Measurements from ENCODE around the gene CPNE5.

CPNE5 gene

GRCh38 chr6:36720251-36721141, 118.7 kb downstream of the CPNE5 start:
- no peak overlapping the region for H3K4me3 ChIP-seq (ENCODE audit: low read depth, low read length)
- H3K4ac ChIP-seq (ENCODE audit: low read depth, low read length): no peak overlapping the region
- H2BK12ac ChIP-seq (ENCODE audit: low read length): no peak overlapping the region
- no peak overlapping the region for H4K8ac ChIP-seq (ENCODE audit: low read depth, low read length)
- H3K4me2 ChIP-seq (ENCODE audit: low read length): no peak overlapping the region
- H4K91ac ChIP-seq (ENCODE audit: low read depth, low read length): no peak overlapping the region
- no peaks in the 10 kb centered on the region for H3K9me3 ChIP-seq (ENCODE audit: insufficient read depth, low read depth, low read length)
- H2AK5ac ChIP-seq (ENCODE audit: low read length): no peak overlapping the region
- no peak overlapping the region for H2AFZ ChIP-seq (ENCODE audit: insufficient read depth, low read length, poor library complexity)
- H3K14ac ChIP-seq (ENCODE audit: low read length): no peak overlapping the region
- H3K79me2 ChIP-seq (ENCODE audit: control insufficient read depth, insufficient read depth, low read length, poor library complexity): no peaks in the 10 kb centered on the region
- no peaks in the 10 kb centered on the region for H3K4me1 ChIP-seq (ENCODE audit: control insufficient read depth in 1 of 2, insufficient read depth in 2 of 2, low read length in 2 of 2)
- no peaks in the 10 kb centered on the region for H3K27me3 ChIP-seq (ENCODE audit: insufficient read depth, low read length)
- no peak overlapping the region for H2BK5ac ChIP-seq (ENCODE audit: low read depth, low read length, poor library complexity)
- no peaks in the 10 kb centered on the region for H3K79me1 ChIP-seq (ENCODE audit: low read length)
- no peak overlapping the region for H4K12ac ChIP-seq (ENCODE audit: low read depth, low read length)
- no peak overlapping the region for H2BK120ac ChIP-seq (ENCODE audit: insufficient read depth, low read length, poor library complexity)
- no peaks in the 10 kb centered on the region for H3K36me3 ChIP-seq (ENCODE audit: control insufficient read depth in 1 of 2, insufficient read depth in 2 of 2, low read length in 2 of 2)
- no peak overlapping the region for H3K27ac ChIP-seq (ENCODE audit: low read depth, low read length)
- no peak overlapping the region for H3K23ac ChIP-seq (ENCODE audit: low read length)
- WGBS (ENCODE audit: extremely low coverage, insufficient coverage, insufficient read length): no CpG with 5 or more reads among the region's 11 CpGs
- no peak for DNase-seq
- H3K18ac ChIP-seq (ENCODE audit: low read length): no peak overlapping the region
- no peak overlapping the region for H3K9ac ChIP-seq (ENCODE audit: low read length)

GRCh38 chr6:36719126-36719525, 120.1 kb downstream of the CPNE5 start:
- Histone ChIP-seq H2AFZ (ENCODE audit: insufficient read depth, low read length, poor library complexity) (no peak overlapping the region), H3K27ac (ENCODE audit: low read depth, low read length) (no peak overlapping the region), H3K9ac (ENCODE audit: low read length) (no peak overlapping the region), H3K4ac (ENCODE audit: low read depth, low read length) (no peak overlapping the region), H2BK120ac (ENCODE audit: insufficient read depth, low read length, poor library complexity) (no peak overlapping the region), H3K79me1 (ENCODE audit: low read length) (no peaks in the 10 kb centered on the region), H4K12ac (ENCODE audit: low read depth, low read length) (no peak overlapping the region), H3K36me3 (ENCODE audit: control insufficient read depth in 1 of 2, insufficient read depth in 2 of 2, low read length in 2 of 2) (no peaks in the 10 kb centered on the region), H3K9me3 (ENCODE audit: insufficient read depth, low read depth, low read length) (no peaks in the 10 kb centered on the region), H3K18ac (ENCODE audit: low read length) (no peak overlapping the region), H4K8ac (ENCODE audit: low read depth, low read length) (no peak overlapping the region), H2BK5ac (ENCODE audit: low read depth, low read length, poor library complexity) (no peak overlapping the region), H3K27me3 (ENCODE audit: insufficient read depth, low read length) (no peaks in the 10 kb centered on the region), H2BK12ac (ENCODE audit: low read length) (no peak overlapping the region), H4K91ac (ENCODE audit: low read depth, low read length) (no peak overlapping the region), H2AK5ac (ENCODE audit: low read length) (no peak overlapping the region), H3K4me3 (ENCODE audit: low read depth, low read length) (no peak overlapping the region), H3K79me2 (ENCODE audit: control insufficient read depth, insufficient read depth, low read length, poor library complexity) (no peaks in the 10 kb centered on the region), H3K23ac (ENCODE audit: low read length) (no peak overlapping the region), H3K4me1 (ENCODE audit: control insufficient read depth in 1 of 2, insufficient read depth in 2 of 2, low read length in 2 of 2) (no peaks in the 10 kb centered on the region), H3K4me2 (ENCODE audit: low read length) (no peak overlapping the region), H3K14ac (ENCODE audit: low read length) (no peak overlapping the region)
- no CpG with 5 or more reads among the region's 7 CpGs for WGBS (ENCODE audit: extremely low coverage, insufficient coverage, insufficient read length)
- DNase-seq: no peak

GRCh38 chr6:36718560-36718959, 120.7 kb downstream of the CPNE5 start:
- Histone ChIP-seq H2AFZ (ENCODE audit: insufficient read depth, low read length, poor library complexity) (no peak overlapping the region), H3K9me3 (ENCODE audit: insufficient read depth, low read depth, low read length) (no peaks in the 10 kb centered on the region), H3K4me3 (ENCODE audit: low read depth, low read length) (no peak overlapping the region), H3K4me1 (ENCODE audit: control insufficient read depth in 1 of 2, insufficient read depth in 2 of 2, low read length in 2 of 2) (no peaks in the 10 kb centered on the region), H4K91ac (ENCODE audit: low read depth, low read length) (no peak overlapping the region), H2BK120ac (ENCODE audit: insufficient read depth, low read length, poor library complexity) (no peak overlapping the region), H2BK5ac (ENCODE audit: low read depth, low read length, poor library complexity) (no peak overlapping the region), H3K36me3 (ENCODE audit: control insufficient read depth in 1 of 2, insufficient read depth in 2 of 2, low read length in 2 of 2) (no peaks in the 10 kb centered on the region), H3K79me2 (ENCODE audit: control insufficient read depth, insufficient read depth, low read length, poor library complexity) (no peaks in the 10 kb centered on the region), H3K27ac (ENCODE audit: low read depth, low read length) (no peak overlapping the region), H3K9ac (ENCODE audit: low read length) (no peak overlapping the region), H3K4ac (ENCODE audit: low read depth, low read length) (no peak overlapping the region), H3K23ac (ENCODE audit: low read length) (no peak overlapping the region), H3K14ac (ENCODE audit: low read length) (no peak overlapping the region), H3K79me1 (ENCODE audit: low read length) (no peaks in the 10 kb centered on the region), H2BK12ac (ENCODE audit: low read length) (no peak overlapping the region), H3K27me3 (ENCODE audit: insufficient read depth, low read length) (no peaks in the 10 kb centered on the region), H2AK5ac (ENCODE audit: low read length) (no peak overlapping the region), H4K12ac (ENCODE audit: low read depth, low read length) (no peak overlapping the region), H3K18ac (ENCODE audit: low read length) (no peak overlapping the region), H4K8ac (ENCODE audit: low read depth, low read length) (no peak overlapping the region), H3K4me2 (ENCODE audit: low read length) (no peak overlapping the region)
- no CpG with 5 or more reads among the region's 5 CpGs for WGBS (ENCODE audit: extremely low coverage, insufficient coverage, insufficient read length)
- no peak for DNase-seq

- no peak overlapping the region for H2AFZ ChIP-seq (ENCODE audit: insufficient read depth, low read length, poor library complexity)
These were observed 121.2 kb downstream of the CPNE5 start for GRCh38 chr6:36717871-36718540.

More at GRCh38 chr6:36717871-36718540, 121.2 kb downstream of the CPNE5 start:
- no peaks in the 10 kb centered on the region for H3K79me2 ChIP-seq (ENCODE audit: control insufficient read depth, insufficient read depth, low read length, poor library complexity)
- no peak overlapping the region for H2BK12ac ChIP-seq (ENCODE audit: low read length)
- H3K4me2 ChIP-seq (ENCODE audit: low read length): no peak overlapping the region
- DNase-seq: no peak
- no peak overlapping the region for H3K9ac ChIP-seq (ENCODE audit: low read length)
- no peak overlapping the region for H4K8ac ChIP-seq (ENCODE audit: low read depth, low read length)
- H3K14ac ChIP-seq (ENCODE audit: low read length): no peak overlapping the region
- H3K4me1 ChIP-seq (ENCODE audit: control insufficient read depth in 1 of 2, insufficient read depth in 2 of 2, low read length in 2 of 2): no peaks in the 10 kb centered on the region
- WGBS (ENCODE audit: extremely low coverage, insufficient coverage, insufficient read length): no CpG with 5 or more reads among the region's 12 CpGs
- no peaks in the 10 kb centered on the region for H3K9me3 ChIP-seq (ENCODE audit: insufficient read depth, low read depth, low read length)
- no peak overlapping the region for H3K23ac ChIP-seq (ENCODE audit: low read length)
- H3K18ac ChIP-seq (ENCODE audit: low read length): no peak overlapping the region
- no peak overlapping the region for H2BK5ac ChIP-seq (ENCODE audit: low read depth, low read length, poor library complexity)
- H3K36me3 ChIP-seq (ENCODE audit: control insufficient read depth in 1 of 2, insufficient read depth in 2 of 2, low read length in 2 of 2): no peaks in the 10 kb centered on the region
- no peak overlapping the region for H2BK120ac ChIP-seq (ENCODE audit: insufficient read depth, low read length, poor library complexity)
- H3K4me3 ChIP-seq (ENCODE audit: low read depth, low read length): no peak overlapping the region
- no peak overlapping the region for H3K4ac ChIP-seq (ENCODE audit: low read depth, low read length)
- no peaks in the 10 kb centered on the region for H3K79me1 ChIP-seq (ENCODE audit: low read length)
- H3K27me3 ChIP-seq (ENCODE audit: insufficient read depth, low read length): no peaks in the 10 kb centered on the region
- no peak overlapping the region for H3K27ac ChIP-seq (ENCODE audit: low read depth, low read length)
- no peak overlapping the region for H2AK5ac ChIP-seq (ENCODE audit: low read length)
- H4K12ac ChIP-seq (ENCODE audit: low read depth, low read length): no peak overlapping the region
- no peak overlapping the region for H4K91ac ChIP-seq (ENCODE audit: low read depth, low read length)
